Tibial nerve (tissue), 4 donors: ENCODE results near the gene ZNF688. TPM values are rescaled to one million over a fixed set of nuclear protein-coding genes. Genes with fewer than 3 reads are reported as not detected.

ENCODE experiments used
- DNase-seq, 2 donors: peaks; one replicate each; pipeline ENCODE4 v3.0.0-alpha.2; 2019; ENCODE audit warnings: low spot score in 2 of 2
- H3K27ac ChIP-seq, 4 donors: fragments of 200-600 bp; sonication (generic) in 3 of 4; one replicate each; pipeline ENCODE4 v1.5.1; 2017 to 2019; ENCODE audit warnings: mild to moderate bottlenecking in 1 of 4
- H3K27me3 ChIP-seq, 2 donors: fragments of 200-600 bp; sonication (generic) in 1 of 2; one replicate each; pipeline versions ENCODE4 v1.5.1 to v1.6.0; 2017 to 2019
- H3K36me3 ChIP-seq, 3 donors: fragments of 200-600 bp; sonication (generic); one replicate each; pipeline ENCODE4 v1.5.1; 2018 to 2019
- H3K4me1 ChIP-seq, 4 donors: fragments of 200-600 bp; sonication (generic) in 3 of 4; one replicate each; pipeline ENCODE4 v1.5.1; 2017 to 2019
- H3K4me3 ChIP-seq, 4 donors: fragments of 200-600 bp; sonication (generic) in 3 of 4; one replicate each; pipeline ENCODE4 v1.5.1; 2017 to 2019; ENCODE audit warnings: mild to moderate bottlenecking in 1 of 4, moderate library complexity in 1 of 4
- H3K9me3 ChIP-seq, 4 donors: fragments of 200-600 bp; sonication (generic) in 3 of 4; one replicate each; pipeline ENCODE4 v1.5.1; 2017 to 2019
- EP300 ChIP-seq, 2 donors: sonication (generic); formaldehyde crosslinking; IDR thresholded peaks; one replicate each; pipeline ENCODE4 v1.6.1; 2017; ENCODE audit warnings: antibody characterized with exemption in 2 of 2, mild to moderate bottlenecking in 1 of 2
- POLR2A ChIP-seq, 2 donors: fragments of 450-650 bp; IDR thresholded peaks; one replicate each; pipeline ENCODE4 v1.6.1; 2017; ENCODE audit warnings: antibody characterized with exemption in 2 of 2, mild to moderate bottlenecking in 2 of 2, moderate library complexity in 2 of 2
- WGBS, 2 donors: methylation state at CpG; one replicate each; pipeline ENCODE4 v1.1.5; 2018; 5-methylcytosine and 5-hydroxymethylcytosine counted together
- total RNA-seq, 4 donors: library from RNA; depleted of rRNA; stranded (reverse); fragments of >200 nt; gene quantifications; one replicate each; pipeline ENCODE4 v1.1.0, GENCODE V29; 2016
- TF ChIP-seq, protein P1 (sequence below), 5 experiments: fragments of 200-600 bp in 3 of 5; fragments of 450-650 bp in 2 of 5; sonication (generic) in 3 of 5; IDR thresholded peaks; one replicate each; pipeline ENCODE4 v1.5.1; 2016 to 2019; ENCODE audit warnings: antibody characterized with exemption in 5 of 5, mild to moderate bottlenecking in 3 of 5, moderate library complexity in 2 of 5

The ZNF688 gene
- total RNA-seq, 4 donors from 2014 or later: 15.7 to 28.6 (median 22.9) TPM

DNA sequence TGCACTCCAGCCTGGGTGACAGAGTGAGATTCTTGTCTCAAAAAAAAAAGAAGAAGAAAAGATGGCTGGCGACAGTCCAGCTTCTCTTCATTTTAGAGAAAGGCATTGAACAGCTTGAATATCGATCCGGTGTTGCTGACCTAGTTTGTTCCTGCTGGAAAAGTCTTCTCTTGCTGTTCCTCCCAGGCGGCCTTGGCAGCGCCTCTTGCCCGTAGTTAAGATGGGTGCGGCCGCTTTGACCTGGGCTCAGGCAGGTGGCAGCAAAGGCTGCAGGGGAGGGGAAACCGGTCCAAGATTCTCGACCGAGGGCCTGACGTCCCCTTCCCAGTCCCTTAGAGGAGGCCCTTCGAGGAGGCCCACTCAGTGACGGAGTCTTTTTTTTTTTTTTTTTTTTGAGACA lies 9.5 kb downstream of the ZNF688 start:
- H3K4me1 ChIP-seq: peaks cover 0 to 18% (median 7%) of the 10 kb centered on the region in 4 donors
- DNase-seq: no peak
- no peaks in the 10 kb centered on the region for H3K9me3 ChIP-seq
- WGBS, 2 donors: 91 to 92% methylated on average over 14 of the region's 14 CpGs
- no peaks in the 10 kb centered on the region for H3K36me3 ChIP-seq
- H3K27me3 ChIP-seq: no peaks in the 10 kb centered on the region
- peak overlapping the region in 1 of 4 donors; percentile 70 for H3K27ac ChIP-seq
- TF ChIP-seq POLR2A (IDR thresholded peaks at IDR 0.05) (no peak), EP300 (IDR thresholded peaks at IDR 0.05) (no peak)
- TF ChIP-seq, protein P1, sequence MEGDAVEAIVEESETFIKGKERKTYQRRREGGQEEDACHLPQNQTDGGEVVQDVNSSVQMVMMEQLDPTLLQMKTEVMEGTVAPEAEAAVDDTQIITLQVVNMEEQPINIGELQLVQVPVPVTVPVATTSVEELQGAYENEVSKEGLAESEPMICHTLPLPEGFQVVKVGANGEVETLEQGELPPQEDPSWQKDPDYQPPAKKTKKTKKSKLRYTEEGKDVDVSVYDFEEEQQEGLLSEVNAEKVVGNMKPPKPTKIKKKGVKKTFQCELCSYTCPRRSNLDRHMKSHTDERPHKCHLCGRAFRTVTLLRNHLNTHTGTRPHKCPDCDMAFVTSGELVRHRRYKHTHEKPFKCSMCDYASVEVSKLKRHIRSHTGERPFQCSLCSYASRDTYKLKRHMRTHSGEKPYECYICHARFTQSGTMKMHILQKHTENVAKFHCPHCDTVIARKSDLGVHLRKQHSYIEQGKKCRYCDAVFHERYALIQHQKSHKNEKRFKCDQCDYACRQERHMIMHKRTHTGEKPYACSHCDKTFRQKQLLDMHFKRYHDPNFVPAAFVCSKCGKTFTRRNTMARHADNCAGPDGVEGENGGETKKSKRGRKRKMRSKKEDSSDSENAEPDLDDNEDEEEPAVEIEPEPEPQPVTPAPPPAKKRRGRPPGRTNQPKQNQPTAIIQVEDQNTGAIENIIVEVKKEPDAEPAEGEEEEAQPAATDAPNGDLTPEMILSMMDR (IDR thresholded peaks at IDR 0.05): no peak
- peak overlapping the region in 2 of 4 donors; percentile 48 to 56 for H3K4me3 ChIP-seq

DNA sequence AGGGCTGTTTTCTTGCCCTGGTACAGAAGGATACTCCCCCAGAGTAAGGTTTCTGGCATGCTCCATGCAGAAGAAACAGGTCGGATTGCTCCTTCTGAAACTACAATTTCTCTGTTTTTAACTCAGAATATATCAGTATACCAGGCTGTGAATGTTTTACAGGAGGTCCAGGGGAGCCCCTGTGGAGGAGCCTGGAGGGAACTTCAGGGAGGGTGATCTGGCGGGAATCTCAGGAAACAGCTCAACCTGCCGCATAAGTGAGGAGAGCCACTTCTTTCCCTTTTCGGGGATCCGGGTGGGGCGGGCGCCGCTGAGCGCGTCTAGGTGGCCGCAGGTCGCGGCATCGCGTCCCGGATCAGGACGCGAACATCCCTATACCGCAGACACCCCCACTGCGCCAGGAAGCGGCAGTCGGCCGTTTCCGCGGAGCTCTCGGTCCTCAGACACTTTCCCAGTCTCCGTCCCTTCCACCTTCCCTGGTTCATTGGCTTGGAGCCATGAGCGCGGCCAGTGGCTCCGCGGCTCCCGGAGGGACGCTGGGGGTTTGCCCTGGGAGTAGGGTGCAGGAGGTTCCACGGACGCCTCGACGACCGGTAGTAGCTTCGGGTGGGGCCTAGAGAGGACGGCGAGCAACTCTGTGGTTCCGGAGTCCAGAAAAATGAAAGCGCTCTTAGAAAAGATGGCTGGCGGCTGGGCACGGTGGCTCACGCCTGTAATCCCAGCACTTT lies 10.3 kb downstream of the ZNF688 start:
- Histone ChIP-seq H3K36me3 (peaks cover 0 to 3% (median 0%) of the 10 kb centered on the region in 3 donors), H3K9me3 (no peaks in the 10 kb centered on the region), H3K27ac (peak overlapping the region in 3 of 4 donors; percentile 11 to 70 (median 69)), H3K4me3 (peak overlapping the region; percentile 17 to 56 (median 48)), H3K27me3 (no peaks in the 10 kb centered on the region), H3K4me1 (peaks cover 0 to 26% (median 9%) of the 10 kb centered on the region in 4 donors)
- DNase-seq: no peak
- TF ChIP-seq, protein P1 (IDR thresholded peaks at IDR 0.05): no peak
- no peak for TF ChIP-seq POLR2A (IDR thresholded peaks at IDR 0.05)
- TF ChIP-seq EP300 (IDR thresholded peaks at IDR 0.05): no peak
- WGBS, 2 donors: 22 to 30% methylated on average over 42 to 45 of the region's 46 CpGs

DNA sequence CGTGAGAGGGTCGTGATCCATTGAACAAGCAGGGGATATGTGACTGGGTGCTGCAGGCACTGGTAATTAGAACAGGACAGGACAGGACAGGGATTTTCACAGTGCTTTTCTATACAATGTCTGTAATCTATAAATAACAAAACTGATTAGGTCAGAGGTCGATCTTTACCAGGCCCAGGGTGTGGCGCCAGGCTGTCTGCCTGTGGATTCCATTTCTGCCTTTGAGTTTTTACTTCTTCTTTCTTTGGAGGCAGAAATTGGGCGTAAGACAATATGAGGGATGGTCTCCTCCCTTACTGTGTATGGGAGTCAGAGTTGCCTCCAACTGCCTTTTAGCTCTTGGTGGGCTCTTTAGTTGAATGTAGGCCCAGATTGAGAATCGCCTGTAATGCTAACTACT lies 11.8 kb downstream of the ZNF688 start:
- peaks cover 0 to 28% (median 9%) of the 10 kb centered on the region in 4 donors for H3K4me1 ChIP-seq
- 90 to 95% methylated on average over 6 of the region's 6 CpGs for WGBS, 2 donors
- no peaks in the 10 kb centered on the region for H3K27me3 ChIP-seq
- peaks cover 0 to 19% (median 6%) of the 10 kb centered on the region in 3 donors for H3K36me3 ChIP-seq
- no peak overlapping the region for H3K27ac ChIP-seq
- no peak overlapping the region for H3K4me3 ChIP-seq
- DNase-seq: no peak
- TF ChIP-seq POLR2A (IDR thresholded peaks at IDR 0.05) (no peak), EP300 (IDR thresholded peaks at IDR 0.05) (no peak)
- TF ChIP-seq, protein P1 (IDR thresholded peaks at IDR 0.05): no peak
- H3K9me3 ChIP-seq: no peaks in the 10 kb centered on the region

DNA sequence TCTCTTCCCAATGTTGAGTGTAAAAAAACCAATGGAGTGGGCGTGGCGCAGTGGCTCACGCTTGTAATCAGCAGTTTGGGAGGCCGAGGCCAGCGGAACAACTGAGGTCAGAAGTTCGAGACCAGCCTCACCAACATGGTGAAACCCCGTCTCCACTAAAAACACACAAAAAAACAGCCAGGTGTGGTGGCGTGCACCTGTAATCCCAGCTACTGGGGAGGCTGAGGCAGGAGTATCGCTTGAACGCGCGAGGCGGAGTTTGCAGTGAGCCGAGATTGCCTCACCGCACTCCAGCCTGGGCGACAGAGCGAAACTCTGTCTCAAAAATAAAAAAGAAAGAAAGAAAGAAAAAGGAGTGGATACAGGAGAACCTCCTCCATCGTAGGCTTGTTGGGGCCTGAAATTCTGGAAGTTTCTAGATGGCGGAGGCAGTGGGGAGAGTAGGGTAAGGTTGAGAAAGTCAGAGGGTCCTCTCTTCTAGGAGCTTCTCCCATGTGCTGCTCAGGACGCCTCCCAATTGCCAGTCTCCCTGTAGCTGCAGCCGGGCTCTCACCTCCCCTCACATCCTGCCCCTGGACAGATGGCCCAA lies 12.6 kb downstream of the ZNF688 start:
- H3K36me3 ChIP-seq: peaks cover 0 to 27% (median 6%) of the 10 kb centered on the region in 3 donors
- no peak for DNase-seq
- peaks cover 0 to 29% (median 9%) of the 10 kb centered on the region in 4 donors for H3K4me1 ChIP-seq
- TF ChIP-seq EP300 (IDR thresholded peaks at IDR 0.05): no peak
- TF ChIP-seq, protein P1 (IDR thresholded peaks at IDR 0.05): no peak
- no peak for TF ChIP-seq POLR2A (IDR thresholded peaks at IDR 0.05)
- 78 to 81% methylated on average over 21 of the region's 21 CpGs for WGBS, 2 donors
- H3K27me3 ChIP-seq: no peaks in the 10 kb centered on the region
- no peaks in the 10 kb centered on the region for H3K9me3 ChIP-seq
- peak overlapping the region; percentile 75 to 95 (median 92) for H3K27ac ChIP-seq
- H3K4me3 ChIP-seq: peak overlapping the region; percentile 34 to 90 (median 73)
